ENCODE results near the gene CCDC12. TPM values are rescaled to one million over a fixed set of nuclear protein-coding genes. Genes with fewer than 3 reads are reported as not detected.

Gene CCDC12
- total RNA-seq, 1 donor from 2014 or later, result 22.3 TPM

- DNase-seq (ENCODE audit: low read depth), result no peak
Observed at GRCh38 chr3:46907271-46907670, 69.3 kb downstream of the CCDC12 start.

- no peak for DNase-seq (ENCODE audit: low read depth)
Observed at GRCh38 chr3:46906471-46907058, 70.0 kb downstream of the CCDC12 start.

GRCh38 chr3:46905661-46906451 lies 70.7 kb downstream of the CCDC12 start:
- DNase-seq (ENCODE audit: low read depth), result no peak

GRCh38 chr3:46905213-46905560 lies 71.4 kb downstream of the CCDC12 start:
- DNase-seq (ENCODE audit: low read depth), result no peak

- no peak for DNase-seq (ENCODE audit: low read depth)
Observed at GRCh38 chr3:46904303-46905212, 72.0 kb downstream of the CCDC12 start.

- DNase-seq (ENCODE audit: low read depth), result peak; percentile 45
Observed at GRCh38 chr3:46903341-46904302, 72.9 kb downstream of the CCDC12 start.

GRCh38 chr3:46902188-46902631 lies 74.3 kb downstream of the CCDC12 start:
- no peak for DNase-seq (ENCODE audit: low read depth)

- no peak for DNase-seq (ENCODE audit: low read depth)
Observed at GRCh38 chr3:46901591-46902187, 74.9 kb downstream of the CCDC12 start.

GRCh38 chr3:46901061-46901460 lies 75.5 kb downstream of the CCDC12 start:
- no peak for DNase-seq (ENCODE audit: low read depth)

- DNase-seq (ENCODE audit: low read depth), result no peak
Observed at GRCh38 chr3:46900356-46900755, 76.2 kb downstream of the CCDC12 start.

GRCh38 chr3:46900007-46900292 lies 76.6 kb downstream of the CCDC12 start:
- DNase-seq (ENCODE audit: low read depth), result no peak

GRCh38 chr3:46899151-46900006 lies 77.2 kb downstream of the CCDC12 start:
- DNase-seq (ENCODE audit: low read depth), result no peak

- no peak for DNase-seq (ENCODE audit: low read depth)
Observed at GRCh38 chr3:46898321-46899150, 78.0 kb downstream of the CCDC12 start.

GRCh38 chr3:46897829-46898320 lies 78.7 kb downstream of the CCDC12 start:
- DNase-seq (ENCODE audit: low read depth), result no peak

- DNase-seq (ENCODE audit: low read depth), result no peak
Observed at GRCh38 chr3:46897031-46897430, 79.5 kb downstream of the CCDC12 start.

- DNase-seq (ENCODE audit: low read depth), result no peak
Observed at GRCh38 chr3:46896386-46896785, 80.2 kb downstream of the CCDC12 start.

- no peak for DNase-seq (ENCODE audit: low read depth)
Observed at GRCh38 chr3:46895761-46896160, 80.8 kb downstream of the CCDC12 start.

GRCh38 chr3:46895204-46895660 lies 81.3 kb downstream of the CCDC12 start:
- peak; percentile 36 for DNase-seq (ENCODE audit: low read depth)

GRCh38 chr3:46894256-46894655 lies 82.3 kb downstream of the CCDC12 start:
- DNase-seq (ENCODE audit: low read depth), result no peak

All from renal cortical epithelial cell (primary cell).